HG02970 (cell line): ENCODE results near the gene PRCD.

Source experiments
- ATAC-seq: cut with Tn5 transposase; IDR thresholded peaks from one replicate; pipeline ENCODE4 v1.9.1; 2021; ENCODE audit warnings: mild to moderate bottlenecking, moderate library complexity, moderate number of reproducible peaks; ENCODE audit not compliant: unreplicated experiment, low FRiP score

The PRCD gene

DNA sequence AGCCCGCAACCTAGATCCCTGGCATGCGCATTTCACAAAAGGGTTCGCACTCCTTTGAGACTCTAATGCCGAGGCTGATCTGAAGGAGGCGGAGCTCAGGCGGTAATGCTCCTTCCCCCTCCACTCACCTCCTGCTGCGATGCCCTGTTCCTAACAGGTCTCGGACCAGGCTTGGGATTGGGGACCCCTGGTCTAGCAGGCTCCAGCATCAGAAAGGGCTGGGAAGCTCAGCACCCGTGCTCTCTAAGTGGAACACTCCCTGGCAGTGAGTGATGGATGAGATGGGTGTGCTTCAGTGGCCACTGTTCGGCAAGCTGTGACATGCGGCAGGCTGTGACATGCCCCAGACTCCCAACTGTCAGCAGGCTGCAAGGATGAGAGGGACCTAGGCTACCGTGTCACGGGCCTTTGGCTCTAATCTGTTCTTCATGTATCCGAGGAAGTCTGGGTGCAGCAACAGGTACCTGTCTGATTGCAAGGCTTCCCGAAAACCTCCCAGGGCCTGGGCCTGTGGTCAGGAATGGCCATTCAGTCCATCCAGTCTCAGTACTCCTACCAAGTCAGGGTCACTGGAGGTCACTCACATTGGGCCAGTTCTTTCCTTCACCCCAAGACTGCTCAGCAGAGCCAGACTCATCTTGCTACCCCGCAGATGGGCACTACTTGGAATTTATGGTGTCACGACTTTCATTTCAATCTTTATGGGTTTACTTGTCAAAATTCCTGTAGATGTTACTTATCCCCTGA lies 47.1 kb downstream of the PRCD start:
- ATAC-seq: no peak

DNA sequence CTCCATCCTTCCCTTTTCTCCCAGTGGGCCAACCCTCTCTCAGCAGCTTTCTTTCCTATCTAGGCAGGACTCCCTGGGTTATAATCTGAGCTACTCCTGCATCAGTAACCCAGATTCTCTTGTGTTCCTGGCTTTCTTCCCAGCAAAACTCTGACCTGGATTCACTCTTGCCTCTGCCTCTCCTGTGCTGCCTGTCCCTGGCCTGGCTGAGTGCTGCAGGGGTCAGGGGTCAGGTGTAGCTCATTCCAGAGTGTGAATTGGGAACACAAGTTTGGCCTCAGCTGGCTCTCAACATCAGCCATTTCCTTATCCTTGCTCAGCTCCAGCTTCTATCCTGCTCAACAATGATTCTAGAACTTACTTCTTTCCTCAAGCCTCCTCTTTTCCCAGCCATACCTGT lies 48.3 kb downstream of the PRCD start:
- no peak for ATAC-seq

DNA sequence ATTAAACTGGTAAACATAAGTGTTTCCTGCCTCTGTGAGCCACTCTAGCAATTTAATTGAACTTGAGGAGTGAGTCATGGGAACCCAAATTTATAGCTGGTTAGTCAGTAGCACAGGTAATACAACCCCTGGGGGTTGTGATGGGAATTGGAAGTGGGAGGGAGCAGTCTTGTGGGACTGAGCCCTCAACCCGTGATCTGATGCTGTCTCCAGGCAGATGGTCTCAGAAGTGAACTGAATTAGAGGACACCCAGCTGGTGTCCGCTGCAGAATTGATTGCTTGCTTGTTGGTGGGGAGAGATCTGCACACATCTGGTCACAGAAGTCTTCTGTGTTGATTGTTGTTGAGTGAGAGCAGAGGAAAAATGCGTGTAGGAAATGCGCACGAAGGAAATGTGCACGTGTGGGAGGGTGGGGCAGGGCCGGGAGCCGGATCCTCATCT lies 53.6 kb downstream of the PRCD start:
- no peak for ATAC-seq

DNA sequence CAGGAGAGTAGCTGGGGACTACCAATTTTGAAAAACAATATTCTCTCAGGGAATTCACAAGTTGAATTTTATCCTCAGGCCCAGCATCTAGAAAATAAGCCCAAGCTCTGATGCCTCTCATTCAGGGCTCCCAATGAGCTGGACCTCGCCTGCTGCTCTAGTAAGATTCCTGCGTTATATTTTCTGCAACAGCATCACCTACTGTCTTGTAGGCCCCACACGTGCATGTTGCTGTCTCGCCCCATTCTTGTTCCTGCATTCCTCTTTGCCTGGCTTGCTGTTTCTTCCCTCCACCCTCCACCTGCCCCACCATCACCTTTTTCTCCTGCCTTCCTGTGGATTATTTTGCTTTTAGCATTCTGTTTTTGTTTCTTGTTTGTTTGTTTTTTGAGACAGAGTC lies 54.1 kb downstream of the PRCD start:
- no peak for ATAC-seq

DNA sequence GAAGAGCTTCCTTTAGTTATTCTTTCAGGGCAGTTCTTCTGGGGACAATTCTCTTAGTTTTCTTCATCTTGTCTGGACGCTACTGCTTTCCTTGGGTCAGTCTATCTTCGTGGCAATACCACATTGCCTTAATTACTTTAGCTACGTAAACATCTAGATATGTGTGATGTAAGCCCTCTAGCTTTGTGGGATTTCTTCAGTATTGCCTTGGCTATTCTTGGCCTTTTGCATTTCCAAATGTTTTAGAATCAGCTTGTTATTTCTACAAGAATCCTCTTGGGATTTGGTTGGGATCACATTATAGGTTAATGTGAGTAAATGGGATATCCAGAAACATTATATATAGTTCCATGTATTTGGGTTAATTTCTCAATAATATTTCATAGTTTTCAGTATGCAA lies 54.8 kb downstream of the PRCD start:
- ATAC-seq: no peak
